ENCODE measurements around the gene RPS3. TPM values are rescaled to one million over a fixed set of nuclear protein-coding genes. Genes with fewer than 3 reads are reported as not detected.

Gene RPS3
- total and polyA plus RNA-seq, 2 of the 13 experiments (the other 11 are each of a cell fraction or from before 2014, with no cell fraction given), result 2,143 to 3,616 TPM

GRCh38 chr11:75349521-75350116 is 49.7 kb upstream of the RPS3 start (continued):
- TF ChIP-seq, protein P1, sequence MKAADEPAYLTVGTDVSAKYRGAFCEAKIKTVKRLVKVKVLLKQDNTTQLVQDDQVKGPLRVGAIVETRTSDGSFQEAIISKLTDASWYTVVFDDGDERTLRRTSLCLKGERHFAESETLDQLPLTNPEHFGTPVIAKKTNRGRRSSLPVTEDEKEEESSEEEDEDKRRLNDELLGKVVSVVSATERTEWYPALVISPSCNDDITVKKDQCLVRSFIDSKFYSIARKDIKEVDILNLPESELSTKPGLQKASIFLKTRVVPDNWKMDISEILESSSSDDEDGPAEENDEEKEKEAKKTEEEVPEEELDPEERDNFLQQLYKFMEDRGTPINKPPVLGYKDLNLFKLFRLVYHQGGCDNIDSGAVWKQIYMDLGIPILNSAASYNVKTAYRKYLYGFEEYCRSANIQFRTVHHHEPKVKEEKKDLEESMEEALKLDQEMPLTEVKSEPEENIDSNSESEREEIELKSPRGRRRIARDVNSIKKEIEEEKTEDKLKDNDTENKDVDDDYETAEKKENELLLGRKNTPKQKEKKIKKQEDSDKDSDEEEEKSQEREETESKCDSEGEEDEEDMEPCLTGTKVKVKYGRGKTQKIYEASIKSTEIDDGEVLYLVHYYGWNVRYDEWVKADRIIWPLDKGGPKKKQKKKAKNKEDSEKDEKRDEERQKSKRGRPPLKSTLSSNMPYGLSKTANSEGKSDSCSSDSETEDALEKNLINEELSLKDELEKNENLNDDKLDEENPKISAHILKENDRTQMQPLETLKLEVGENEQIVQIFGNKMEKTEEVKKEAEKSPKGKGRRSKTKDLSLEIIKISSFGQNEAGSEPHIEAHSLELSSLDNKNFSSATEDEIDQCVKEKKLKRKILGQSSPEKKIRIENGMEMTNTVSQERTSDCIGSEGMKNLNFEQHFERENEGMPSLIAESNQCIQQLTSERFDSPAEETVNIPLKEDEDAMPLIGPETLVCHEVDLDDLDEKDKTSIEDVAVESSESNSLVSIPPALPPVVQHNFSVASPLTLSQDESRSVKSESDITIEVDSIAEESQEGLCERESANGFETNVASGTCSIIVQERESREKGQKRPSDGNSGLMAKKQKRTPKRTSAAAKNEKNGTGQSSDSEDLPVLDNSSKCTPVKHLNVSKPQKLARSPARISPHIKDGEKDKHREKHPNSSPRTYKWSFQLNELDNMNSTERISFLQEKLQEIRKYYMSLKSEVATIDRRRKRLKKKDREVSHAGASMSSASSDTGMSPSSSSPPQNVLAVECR (CRISPR knock-in tag; IDR thresholded peaks at IDR 0.05; ENCODE audit: borderline replicate concordance), result peak; percentile 72; the same call in 1 of the 2 replicates
- TF ChIP-seq ZNF354B (CRISPR knock-in tag; IDR thresholded peaks at IDR 0.05) (0 out of 2 replicates have a peak, but pooled peaks have one; percentile 78), MED13 (CRISPR knock-in tag; IDR thresholded peaks at IDR 0.05) (no peak), FOSL1 (CRISPR knock-in tag; IDR thresholded peaks at IDR 0.05; ENCODE audit: borderline replicate concordance) (no peak), ZSCAN31 (CRISPR knock-in tag; IDR thresholded peaks at IDR 0.05; ENCODE audit: low read depth) (no peak), JUND (CRISPR knock-in tag; IDR thresholded peaks at IDR 0.05) (0 out of 2 replicates have a peak, but pooled peaks have one; percentile 25), TOPORS (CRISPR knock-in tag; IDR thresholded peaks at IDR 0.05) (no peak), CHD4 (IDR thresholded peaks at IDR 0.05; ENCODE audit: borderline replicate concordance, low read length) (no peak), DPF2 (CRISPR knock-in tag; IDR thresholded peaks at IDR 0.05; ENCODE audit: borderline replicate concordance, low read depth) (peak; percentile 39; the same call in 1 of the 2 replicates), MAFG (CRISPR knock-in tag; IDR thresholded peaks at IDR 0.05) (no peak), JUNB (CRISPR knock-in tag; IDR thresholded peaks at IDR 0.05; ENCODE audit: borderline replicate concordance) (no peak), ZNF605 (CRISPR knock-in tag; IDR thresholded peaks at IDR 0.05) (no peak), SIN3A (IDR thresholded peaks at IDR 0.05; ENCODE audit: borderline replicate concordance, low read depth, low read length) (peak; percentile 32; the same call in 1 of the 2 replicates), ZNF224 (CRISPR knock-in tag; IDR thresholded peaks at IDR 0.05) (no peak), ZNF282 (IDR thresholded peaks at IDR 0.05; ENCODE audit: partially characterized antibody) (no peak), CBFB (CRISPR knock-in tag; IDR thresholded peaks at IDR 0.05) (no peak), ESRRA (CRISPR knock-in tag; IDR thresholded peaks at IDR 0.05; ENCODE audit: low read depth) (0 out of 2 replicates have a peak, but pooled peaks have one; percentile 38), ZNF546 (CRISPR knock-in tag; conservative IDR thresholded peaks at IDR 0.05) (no peak), SRF (IDR thresholded peaks at IDR 0.05; ENCODE audit: low read depth, low read length) (no peak), NFKBIZ (CRISPR knock-in tag; IDR thresholded peaks at IDR 0.05) (no peak), ZNF138 (CRISPR knock-in tag; IDR thresholded peaks at IDR 0.05; ENCODE audit: low read depth) (no peak), HES4 (CRISPR knock-in tag; IDR thresholded peaks at IDR 0.05; ENCODE audit: borderline replicate concordance) (no peak), ISX (CRISPR knock-in tag; conservative IDR thresholded peaks at IDR 0.05) (no peak), HHEX (CRISPR knock-in tag; IDR thresholded peaks at IDR 0.05) (no peak), SP1 (IDR thresholded peaks at IDR 0.05) (no peak), SP1 (CRISPR knock-in tag; IDR thresholded peaks at IDR 0.05) (no peak), ELF3 (CRISPR knock-in tag; IDR thresholded peaks at IDR 0.05) (peak; percentile 65; the same call in 1 of the 2 replicates), ZSCAN21 (CRISPR knock-in tag; IDR thresholded peaks at IDR 0.05; ENCODE audit: borderline replicate concordance) (no peak), ZNF83 (CRISPR knock-in tag; IDR thresholded peaks at IDR 0.05; ENCODE audit: borderline replicate concordance) (no peak)
- TF ChIP-seq, protein P2, sequence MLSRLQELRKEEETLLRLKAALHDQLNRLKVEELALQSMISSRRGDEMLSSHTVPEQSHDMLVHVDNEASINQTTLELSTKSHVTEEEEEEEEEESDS (CRISPR knock-in tag; IDR thresholded peaks at IDR 0.05; ENCODE audit: borderline replicate concordance), result no peak

Measured in HepG2 (cell line).